NT2/D1 (cell line): Measurements from ENCODE around the gene ZNF382.

Experiments
- DNase-seq: peaks from one replicate; pipeline ENCODE4 v3.0.0-alpha.2; 2011; ENCODE audit warnings: low read depth, low spot score
- H3K27me3 ChIP-seq: 2 replicates; pipeline ENCODE4 v1.6.0; 2011; ENCODE audit warnings: mild to moderate bottlenecking; ENCODE audit not compliant: insufficient read length, insufficient read depth
- H3K36me3 ChIP-seq: 2 replicates; pipeline ENCODE4 v1.6.1; 2011; ENCODE audit warnings: mild to moderate bottlenecking, low read length, mixed read lengths; ENCODE audit not compliant: insufficient read depth, insufficient read length
- H3K4me1 ChIP-seq: 2 replicates; pipeline ENCODE4 v1.5.1; 2011; ENCODE audit not compliant: insufficient read depth, insufficient read length
- H3K4me3 ChIP-seq: 2 replicates; pipeline ENCODE4 v1.5.1; 2011; ENCODE audit warnings: low read depth; ENCODE audit not compliant: insufficient read length
- H3K9ac ChIP-seq: 2 replicates; pipeline ENCODE4 v1.6.0; 2011; ENCODE audit warnings: low read depth; ENCODE audit not compliant: insufficient read length
- H3K9me3 ChIP-seq: 2 replicates; pipeline ENCODE4 v1.5.1; 2011; ENCODE audit warnings: mild to moderate bottlenecking, low read length; ENCODE audit not compliant: insufficient read depth
- SUZ12 ChIP-seq: IDR thresholded peaks from 2 replicates; pipeline ENCODE4 v1.6.1; 2011; ENCODE audit not compliant: insufficient read length, insufficient read depth; ENCODE audit errors: extremely low read depth
- YY1 ChIP-seq: IDR thresholded peaks from 2 replicates; pipeline ENCODE4 v1.6.1; 2011; ENCODE audit not compliant: insufficient read length, insufficient read depth
- ZNF274 ChIP-seq: IDR thresholded peaks from 2 replicates; pipeline ENCODE4 v1.6.1; 2011; ENCODE audit warnings: mild to moderate bottlenecking, low read depth, low read length

The ZNF382 gene

GRCh38 chr19:36646746-36647145, 41.6 kb downstream of the ZNF382 start:
- no peaks in the 10 kb centered on the region for H3K27me3 ChIP-seq
- H3K4me3 ChIP-seq = no peak overlapping the region
- peaks cover 60% of the 10 kb centered on the region for H3K9me3 ChIP-seq
- no peak for TF ChIP-seq SUZ12
- TF ChIP-seq YY1 = no peak
- no peak for TF ChIP-seq ZNF274
- no peak overlapping the region for H3K9ac ChIP-seq
- H3K36me3 ChIP-seq = peaks cover 21% of the 10 kb centered on the region
- H3K4me1 ChIP-seq = no peaks in the 10 kb centered on the region
- DNase-seq = no peak

GRCh38 chr19:36652958-36653357, 47.8 kb downstream of the ZNF382 start:
- no peak overlapping the region for H3K9ac ChIP-seq
- no peak for DNase-seq
- peaks cover 24% of the 10 kb centered on the region for H3K36me3 ChIP-seq
- no peak for TF ChIP-seq SUZ12
- TF ChIP-seq ZNF274 = no peak
- no peak for TF ChIP-seq YY1
- H3K4me1 ChIP-seq = no peaks in the 10 kb centered on the region
- peaks cover 8% of the 10 kb centered on the region for H3K9me3 ChIP-seq
- H3K4me3 ChIP-seq = no peak overlapping the region
- H3K27me3 ChIP-seq = no peaks in the 10 kb centered on the region

GRCh38 chr19:36665832-36666231, 60.7 kb downstream of the ZNF382 start:
- Histone ChIP-seq H3K27me3 (no peaks in the 10 kb centered on the region), H3K36me3 (peaks cover 11% of the 10 kb centered on the region), H3K9ac (peak overlapping the region; percentile 93), H3K9me3 (no peaks in the 10 kb centered on the region), H3K4me1 (no peaks in the 10 kb centered on the region), H3K4me3 (peak overlapping the region; percentile 93)
- TF ChIP-seq ZNF274 (no peak), SUZ12 (no peak), YY1 (no peak)
- DNase-seq = no peak

DNA sequence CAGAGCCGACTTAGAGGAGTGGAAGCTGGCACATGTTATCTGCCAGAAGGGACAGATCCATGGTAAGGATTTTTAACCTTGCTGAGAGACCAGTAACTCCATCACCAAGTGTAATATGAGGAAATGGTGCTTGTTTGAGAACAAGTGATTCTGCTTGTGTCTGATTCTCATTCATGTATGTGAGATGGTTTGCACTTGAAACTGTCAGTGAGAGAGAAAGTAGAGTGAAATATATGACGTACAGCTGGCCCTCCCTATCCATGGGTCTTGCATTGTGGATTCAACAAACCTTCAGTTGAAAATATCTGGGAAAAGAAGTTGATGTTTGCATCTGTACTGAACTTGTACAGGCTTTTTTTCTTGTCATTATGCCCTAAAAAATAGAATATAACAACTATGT, 63.5 kb downstream of the ZNF382 start:
- TF ChIP-seq ZNF274 (no peak), YY1 (no peak), SUZ12 (no peak)
- Histone ChIP-seq H3K27me3 (no peaks in the 10 kb centered on the region), H3K4me3 (no peak overlapping the region), H3K36me3 (peaks cover 11% of the 10 kb centered on the region), H3K9ac (no peak overlapping the region), H3K4me1 (no peaks in the 10 kb centered on the region), H3K9me3 (no peaks in the 10 kb centered on the region)
- no peak for DNase-seq

DNA sequence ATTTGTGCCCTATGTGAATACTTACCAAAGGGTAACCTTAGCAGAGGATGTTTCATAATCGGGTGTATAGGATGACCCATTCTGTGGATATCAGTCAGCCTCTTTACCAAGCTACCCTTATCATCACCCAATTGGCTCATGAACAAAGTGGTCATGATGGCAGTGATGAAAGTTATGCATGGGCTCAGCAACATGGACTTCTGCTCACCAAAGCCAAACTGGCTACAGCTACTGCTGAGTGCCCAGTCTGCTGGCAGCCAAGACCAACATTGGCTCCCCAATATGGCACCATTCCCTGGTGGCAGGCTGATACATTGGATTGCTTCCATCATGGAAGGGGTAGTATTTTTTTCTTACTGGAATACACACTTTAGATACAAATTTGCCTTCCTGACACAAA, 67.3 kb downstream of the ZNF382 start:
- TF ChIP-seq SUZ12 = no peak
- no peak for TF ChIP-seq YY1
- TF ChIP-seq ZNF274 = no peak
- no peaks in the 10 kb centered on the region for H3K9me3 ChIP-seq
- no peak for DNase-seq
- peaks cover 6% of the 10 kb centered on the region for H3K36me3 ChIP-seq
- no peak overlapping the region for H3K4me3 ChIP-seq
- H3K27me3 ChIP-seq = no peaks in the 10 kb centered on the region
- H3K9ac ChIP-seq = no peak overlapping the region
- no peaks in the 10 kb centered on the region for H3K4me1 ChIP-seq

DNA sequence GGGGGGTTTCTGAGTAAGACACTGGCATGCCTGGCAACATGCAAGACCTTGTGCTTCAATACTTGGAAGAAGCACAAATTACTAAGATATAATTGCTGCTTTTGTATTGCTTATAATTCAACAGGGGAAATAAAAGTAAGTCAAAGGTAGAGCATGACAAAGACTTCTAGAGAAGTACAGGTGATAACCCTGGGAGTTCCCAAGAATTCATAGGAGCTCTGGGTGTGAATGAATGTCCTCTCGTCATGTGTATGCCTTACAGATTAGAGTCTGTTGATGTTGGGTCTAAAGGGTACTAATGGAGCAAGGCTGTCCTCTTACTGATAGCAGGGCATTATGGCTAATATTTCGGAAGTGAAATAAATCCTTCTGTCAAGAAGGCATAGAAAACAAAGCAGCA, 69.1 kb downstream of the ZNF382 start:
- Histone ChIP-seq H3K9me3 (no peaks in the 10 kb centered on the region), H3K27me3 (no peaks in the 10 kb centered on the region), H3K9ac (no peak overlapping the region), H3K4me3 (no peak overlapping the region), H3K36me3 (peaks cover 13% of the 10 kb centered on the region), H3K4me1 (no peaks in the 10 kb centered on the region)
- DNase-seq = no peak
- no peak for TF ChIP-seq YY1
- TF ChIP-seq ZNF274 = no peak

- no peak overlapping the region for H3K9ac ChIP-seq
- no peak overlapping the region for H3K4me3 ChIP-seq
- TF ChIP-seq ZNF274 (no peak), YY1 (no peak), SUZ12 (no peak)
- no peaks in the 10 kb centered on the region for H3K27me3 ChIP-seq
- no peaks in the 10 kb centered on the region for H3K9me3 ChIP-seq
- H3K36me3 ChIP-seq = peaks cover 19% of the 10 kb centered on the region
- no peaks in the 10 kb centered on the region for H3K4me1 ChIP-seq
- no peak for DNase-seq
Measured at GRCh38 chr19:36679455-36679854, 74.3 kb downstream of the ZNF382 start.
